SW 1271 (cell line): ENCODE data around the gene LRRC74B.
"Not testable (repeated sequence)": the region's sequence is repeated elsewhere in the genome, so short reads cannot be mapped to it uniquely, and the experiment has no call there.

Source experiments
- DNase-seq, 2 experiments: peaks; one replicate each; lab custom pipeline; 2025; lab: John Stamatoyannopoulos, UW

Gene LRRC74B

DNA sequence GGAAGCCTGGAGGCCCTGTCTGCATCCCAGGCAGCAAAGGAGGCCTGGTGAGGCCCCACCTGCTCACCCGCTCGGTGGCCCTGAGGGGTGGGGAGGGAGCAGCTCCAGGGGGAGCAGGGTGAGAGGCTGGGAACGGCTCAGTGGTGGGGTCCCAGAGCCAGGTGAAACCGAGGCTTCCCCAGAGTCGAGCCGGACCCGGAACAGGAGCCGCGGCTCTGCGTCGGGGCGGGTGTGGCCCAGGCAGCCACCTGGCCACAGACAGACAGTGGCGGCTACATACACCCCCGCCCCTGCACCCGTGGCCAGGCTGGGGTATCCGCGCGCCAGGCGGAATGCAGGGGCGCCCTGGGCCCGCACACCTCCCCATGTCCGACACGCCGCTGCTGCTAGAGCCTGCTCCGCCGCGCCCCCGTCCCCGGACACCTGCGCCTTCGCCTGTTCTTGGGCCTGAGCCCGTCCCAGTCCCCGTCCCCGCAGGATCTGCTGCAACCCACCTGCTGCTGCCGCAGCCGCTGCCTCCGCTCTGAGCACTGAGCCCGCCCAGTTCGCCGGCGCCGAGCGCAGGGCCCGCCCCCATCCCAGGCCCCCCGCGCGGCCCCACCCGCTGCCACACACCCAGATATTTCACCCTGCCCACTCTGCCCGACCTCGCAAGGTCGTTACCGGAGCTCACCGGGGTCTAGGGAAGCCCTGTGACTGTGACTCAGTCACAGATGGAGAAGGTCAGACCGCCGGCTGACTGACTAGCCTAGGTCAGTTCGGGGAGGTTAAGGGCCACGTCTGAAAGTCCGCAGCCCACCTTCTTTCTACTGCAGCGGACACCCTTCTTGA, 13.5 kb upstream of the LRRC74B start, which contains the start of gene SLC7A4:
Gene SLC7A4 (minus strand): TSS at position 525 of the 831 bp plus-strand sequence. CDS start 749 bp downstream, outside the sequence.
- no peak for DNase-seq

DNA sequence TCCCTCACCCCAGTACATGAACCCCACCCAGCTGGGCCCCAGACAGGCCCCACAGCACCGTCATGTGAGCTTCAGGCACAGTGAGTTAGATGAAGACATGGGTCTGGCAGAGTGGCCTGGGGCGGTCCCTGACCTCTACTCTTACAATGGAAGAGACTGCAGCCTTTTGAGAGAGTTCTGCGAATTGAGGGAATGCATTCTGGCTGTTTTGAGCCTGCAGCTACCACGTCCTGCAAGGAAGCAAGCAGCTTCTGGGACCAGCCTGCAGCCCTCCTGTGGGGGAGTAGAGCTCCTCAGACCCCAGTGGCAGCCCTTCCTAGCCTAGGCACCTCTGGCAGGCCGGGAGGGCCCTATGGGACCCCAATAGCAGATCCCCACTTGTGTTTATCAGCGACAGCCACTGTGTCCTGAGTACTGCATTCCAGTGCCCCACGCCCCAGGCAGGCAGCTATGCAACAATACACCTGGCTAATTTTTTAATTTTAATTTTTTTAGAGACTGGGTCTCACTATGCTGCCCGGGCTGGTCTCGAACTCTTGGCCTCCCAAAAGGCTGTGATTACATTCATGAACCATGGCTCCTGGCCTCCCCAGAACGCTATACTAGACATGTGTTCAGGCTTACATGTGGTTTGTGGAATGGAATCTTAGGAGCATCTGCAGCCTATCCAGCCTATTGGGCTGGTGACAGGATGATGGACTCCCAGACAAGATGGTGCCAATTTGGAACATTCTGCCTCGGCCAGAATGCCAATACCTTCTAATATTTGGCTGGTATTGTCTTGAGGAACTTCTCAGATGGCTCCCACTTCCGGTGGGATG, 12.7 kb upstream of the LRRC74B start:
- no peak for DNase-seq

DNA sequence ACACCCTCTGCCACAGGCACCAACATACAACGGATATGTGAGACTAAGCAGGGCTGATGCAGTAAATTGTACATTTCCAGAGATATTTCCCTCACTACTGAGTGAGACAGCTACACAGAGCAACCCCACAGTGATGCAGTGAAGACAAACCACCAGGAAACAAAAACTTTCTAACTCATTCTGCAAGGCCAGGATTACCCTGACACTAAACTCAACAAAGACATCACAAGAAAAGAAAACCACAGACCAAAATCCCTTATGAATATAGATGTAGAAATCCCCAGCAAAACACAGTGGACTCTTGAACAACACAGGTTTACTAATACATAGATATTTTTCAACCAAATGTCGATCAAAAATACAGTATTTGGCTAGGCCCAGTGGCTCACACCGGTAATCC, 11.9 kb upstream of the LRRC74B start:
- no peak for DNase-seq

DNA sequence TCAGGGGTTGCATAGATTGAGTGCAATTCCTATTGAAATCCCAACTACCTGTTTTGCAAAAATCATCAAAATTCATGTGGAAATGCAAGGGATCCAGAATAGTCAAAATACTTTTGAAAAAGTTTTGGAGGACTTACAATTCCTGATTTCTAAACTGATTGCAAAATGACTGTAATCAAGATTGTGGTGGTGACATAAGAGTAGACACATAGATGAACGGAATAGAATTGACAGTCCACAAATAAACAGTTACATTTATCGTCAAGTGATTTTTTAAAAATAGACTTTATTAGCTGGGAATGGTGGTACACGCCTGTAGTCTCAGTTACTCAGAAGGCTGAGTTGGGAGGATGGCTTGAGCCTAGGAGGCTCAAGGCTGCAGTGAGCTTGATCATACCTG, 10.8 kb upstream of the LRRC74B start:
- DNase-seq = no peak

DNA sequence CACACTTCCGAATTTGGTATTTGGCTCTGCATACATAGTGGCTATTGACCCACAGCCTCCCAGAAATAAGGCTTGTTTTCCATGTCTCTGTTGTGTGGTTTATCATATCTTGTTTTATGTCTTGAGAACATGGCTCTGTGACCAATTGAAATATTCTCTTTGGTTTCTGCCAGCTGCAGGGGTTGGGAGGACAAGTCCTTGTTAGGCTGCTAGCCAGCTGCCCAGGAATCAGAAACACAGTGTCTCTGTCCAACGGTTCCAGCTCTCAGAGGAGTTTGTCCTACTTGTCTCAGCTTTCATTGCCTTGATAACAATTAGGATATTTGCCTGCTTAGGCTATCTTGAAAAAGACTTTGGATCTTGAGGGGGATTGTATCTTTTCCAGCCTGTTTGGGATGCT, 7.3 kb upstream of the LRRC74B start:
- DNase-seq = no peak

DNA sequence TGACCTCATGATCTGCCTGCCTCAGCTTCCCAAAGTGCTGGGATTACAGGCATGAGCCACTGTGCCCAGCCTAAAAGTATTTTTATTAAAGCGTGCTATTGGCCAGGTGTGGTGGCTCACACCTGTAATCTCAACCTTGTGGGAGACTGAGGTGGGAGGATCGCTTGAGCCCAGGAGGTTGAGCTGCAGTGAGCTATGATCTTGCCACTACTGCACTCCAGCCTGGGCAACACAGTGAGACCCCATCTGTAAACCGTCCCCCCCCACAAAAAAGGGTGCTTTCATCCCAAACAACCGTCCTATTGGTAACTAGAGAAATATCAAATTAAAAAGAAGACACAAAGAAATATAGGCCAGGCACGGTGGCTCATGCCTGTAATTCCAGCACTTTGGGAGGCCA, 6.6 kb upstream of the LRRC74B start:
- DNase-seq = not testable (repeated sequence)

DNA sequence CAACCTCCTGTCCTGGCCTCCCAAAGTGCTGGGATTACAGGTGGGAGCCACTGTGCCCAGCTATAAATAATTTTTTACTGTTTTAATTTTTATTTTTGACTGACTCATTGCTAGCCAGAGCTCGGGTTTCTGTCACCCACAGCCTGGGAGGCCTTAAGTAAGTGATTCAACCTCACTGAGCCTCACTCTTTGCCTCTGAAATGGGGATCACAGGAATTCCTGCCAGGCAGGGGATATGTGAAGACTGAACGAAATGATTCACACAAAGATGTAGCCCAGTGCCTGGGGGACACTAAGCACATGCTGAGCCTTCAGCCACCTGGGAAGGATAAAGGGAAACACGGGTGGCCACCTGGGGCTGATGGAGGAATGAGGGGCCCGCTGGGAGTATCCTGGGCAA, 3.8 kb upstream of the LRRC74B start:
- DNase-seq = no peak

DNA sequence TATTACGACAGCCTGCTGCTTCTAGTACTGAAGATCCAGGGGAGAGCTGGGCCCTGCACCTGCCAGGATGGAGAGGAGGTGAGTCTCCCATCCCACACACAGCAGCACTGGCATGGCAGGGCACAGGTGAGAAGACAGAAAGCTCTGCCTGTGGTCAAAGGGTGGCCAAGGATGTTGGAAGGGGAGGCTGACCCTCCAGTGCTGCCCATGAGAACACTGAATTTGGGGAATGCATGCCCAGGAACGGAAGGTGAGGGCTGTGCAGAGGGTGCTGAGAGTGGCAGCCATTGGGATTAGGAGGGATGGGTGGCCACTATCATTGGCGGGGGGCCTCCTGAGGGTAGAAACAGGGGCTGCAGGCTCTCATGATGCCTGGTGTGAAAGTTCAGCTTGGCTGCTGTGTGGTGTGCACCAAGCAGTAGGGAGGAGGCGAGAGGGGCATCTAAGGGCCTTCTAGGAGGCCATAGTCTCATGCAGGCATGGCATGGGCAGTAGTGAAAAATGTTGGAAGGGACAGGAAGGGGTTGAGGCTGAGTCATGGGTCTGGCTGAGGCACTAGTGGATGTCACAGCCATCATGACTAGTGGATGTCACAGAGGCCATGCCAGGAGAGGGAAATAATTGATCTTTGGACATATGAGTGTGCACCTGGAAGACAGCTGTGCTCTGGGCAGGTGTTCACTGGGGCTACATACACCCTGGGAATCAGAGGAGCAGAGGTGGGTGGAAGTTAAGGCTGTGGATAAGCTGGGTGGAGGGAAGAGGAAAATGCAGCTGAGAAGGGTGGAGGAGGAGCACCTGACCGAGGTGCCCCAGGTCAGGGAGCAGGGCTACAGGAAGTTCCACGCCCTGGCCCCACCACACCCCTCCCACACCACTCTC, 2.5 kb upstream of the LRRC74B start:
- no peak for DNase-seq

DNA sequence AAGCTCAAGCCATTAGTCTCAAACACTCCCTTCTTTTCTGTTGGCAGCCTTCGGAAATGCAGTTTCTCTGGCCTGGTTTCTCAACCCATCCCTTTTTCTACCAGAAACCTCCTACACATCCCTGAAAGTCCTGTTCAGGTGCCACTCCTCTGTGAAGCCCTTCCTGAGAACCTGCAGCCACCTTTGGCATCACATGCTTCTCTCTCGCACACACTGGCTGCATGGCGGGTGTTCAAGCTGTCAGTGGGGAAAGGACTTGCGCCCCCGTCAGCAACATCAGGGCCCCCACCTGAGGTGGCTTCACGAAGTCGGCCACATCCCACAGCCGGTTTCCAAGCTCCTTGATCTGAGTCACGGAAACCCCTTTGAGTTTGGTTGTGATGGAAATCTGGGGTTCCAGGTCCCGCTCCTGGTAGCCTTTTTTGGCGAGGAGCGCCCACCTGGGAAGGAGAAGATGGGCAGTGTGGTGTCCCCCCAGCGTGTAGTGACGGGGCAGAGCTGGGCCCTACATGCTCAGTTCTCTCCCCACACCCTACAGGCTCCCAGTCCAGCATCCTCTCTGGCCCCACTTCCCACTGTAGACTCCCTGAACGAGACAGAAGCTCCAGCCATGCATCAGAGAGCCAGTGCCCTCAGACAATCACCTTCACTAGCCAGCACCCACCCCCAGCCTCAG, 1.7 kb upstream of the LRRC74B start:
- no peak for DNase-seq

DNA sequence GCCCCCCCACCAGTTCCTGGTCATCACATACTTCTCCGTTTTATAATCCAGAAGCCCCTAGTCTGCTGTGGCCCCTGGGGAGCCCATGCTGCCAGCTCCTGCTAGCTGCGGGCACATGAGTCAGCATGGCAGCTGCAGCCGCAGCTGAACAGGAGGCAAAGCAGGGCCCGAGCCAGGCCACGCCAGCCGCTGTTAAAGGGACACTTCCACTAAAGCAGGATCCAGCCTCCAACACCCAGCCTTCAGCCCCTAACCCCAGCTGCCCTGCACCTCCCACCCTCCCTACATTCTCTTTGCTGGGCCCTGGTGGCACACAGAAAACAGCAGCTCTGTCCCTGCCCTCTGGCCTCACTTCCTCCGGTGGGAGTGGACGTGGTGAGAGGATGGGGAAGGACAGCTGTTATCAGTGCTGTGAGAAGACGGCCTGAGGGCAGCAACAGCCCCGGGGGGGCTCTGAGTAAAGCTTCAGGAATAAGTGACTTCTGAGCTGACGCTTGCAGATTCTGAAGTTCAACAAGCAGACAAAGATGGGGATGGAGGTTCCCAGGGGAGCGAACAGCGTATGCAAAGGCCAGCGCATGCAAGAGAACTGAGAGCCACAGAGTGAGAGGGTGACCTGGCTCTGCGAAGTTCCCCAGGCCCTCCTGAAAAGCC, 688 bp upstream of the LRRC74B start:
- no peak for DNase-seq

DNA sequence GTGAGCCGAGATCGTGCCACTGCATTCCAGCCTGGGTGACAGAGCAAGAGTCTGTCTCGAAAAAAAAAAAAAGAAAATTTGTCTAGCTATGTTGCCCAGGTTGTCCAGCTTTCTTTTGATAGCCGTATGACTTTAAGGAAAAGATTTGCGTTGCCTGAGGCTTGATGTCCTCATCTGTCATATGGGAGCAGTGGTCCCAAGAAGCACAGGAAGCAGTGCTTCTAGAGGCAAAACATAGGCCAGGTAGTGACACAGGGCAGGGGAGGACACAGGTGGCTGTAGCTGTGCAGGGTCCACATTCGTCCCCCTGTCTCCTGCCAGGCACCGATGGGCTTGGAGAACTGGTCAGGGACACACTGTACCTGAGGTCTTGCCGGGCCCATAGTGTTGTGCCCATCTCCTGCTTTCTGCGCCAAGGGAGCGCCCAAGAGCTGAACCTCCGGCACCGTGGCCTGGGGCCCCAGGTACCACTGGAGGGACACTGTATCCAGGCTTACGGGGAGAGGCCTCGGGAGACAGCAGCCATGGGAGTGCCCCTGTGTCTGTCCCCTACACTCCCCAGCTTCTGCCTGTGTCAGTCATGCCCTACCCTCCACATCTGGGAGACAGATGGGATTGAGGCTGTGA, 1.4 kb downstream of the LRRC74B start:
- no peak for DNase-seq

DNA sequence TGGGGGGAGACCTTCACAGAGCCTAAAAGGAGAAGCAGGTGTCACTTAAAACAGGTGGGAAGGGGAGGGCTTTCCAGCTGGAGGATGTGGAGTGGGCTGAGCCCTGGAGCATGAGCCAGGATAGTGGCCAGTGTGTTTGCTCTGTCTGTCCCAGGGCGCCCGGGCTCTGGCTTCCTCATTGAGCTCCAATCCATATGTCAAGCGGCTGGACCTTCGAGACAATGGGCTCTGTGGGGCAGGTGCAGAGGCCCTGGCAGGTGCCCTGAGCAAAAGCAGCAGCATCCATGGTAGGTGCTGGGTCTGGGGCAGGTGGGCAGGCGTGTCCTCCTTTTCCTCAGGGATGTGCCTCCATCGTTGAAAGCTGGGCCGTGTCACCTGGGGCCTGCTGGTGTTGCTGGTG, 2.0 kb downstream of the LRRC74B start:
- DNase-seq = no peak

DNA sequence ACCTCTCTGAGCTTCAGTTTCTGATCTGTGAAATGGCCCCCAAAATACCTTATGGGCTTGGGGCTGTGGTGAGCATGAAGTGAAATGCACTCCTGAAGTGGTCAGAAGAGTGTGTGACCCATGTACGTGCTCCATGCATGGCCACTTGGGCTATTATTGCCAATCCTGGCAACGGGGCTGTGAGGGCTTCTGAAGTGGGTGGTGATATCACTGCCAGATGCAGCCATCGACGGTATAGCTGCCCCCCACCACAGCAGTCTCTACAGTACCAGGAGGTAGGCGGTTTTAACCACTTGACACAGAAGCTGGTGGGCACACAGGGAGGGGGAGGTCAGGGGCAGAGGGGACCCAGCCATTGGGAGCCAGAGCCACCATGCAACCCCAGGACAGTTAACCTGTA, 2.7 kb downstream of the LRRC74B start:
- DNase-seq = not testable (repeated sequence)

DNA sequence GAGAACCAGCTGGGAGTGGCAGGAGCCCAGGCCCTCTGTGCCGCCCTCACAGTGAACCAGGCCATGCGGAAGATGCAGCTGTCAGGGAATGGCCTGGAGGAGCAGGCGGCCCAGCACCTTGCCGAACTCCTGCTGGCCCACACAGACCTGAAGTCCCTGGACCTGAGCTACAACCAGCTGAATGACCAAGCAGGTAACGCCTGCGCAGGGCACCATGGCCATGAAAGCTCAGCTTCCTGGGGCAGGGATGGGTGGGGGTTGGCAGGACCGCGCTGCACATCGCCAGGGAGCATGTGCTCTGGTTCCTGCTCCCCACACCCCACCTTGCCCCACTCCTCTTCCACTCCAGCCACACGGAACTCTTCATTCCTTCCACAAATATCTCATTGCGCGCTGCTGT, 3.2 kb downstream of the LRRC74B start:
- DNase-seq = not testable (repeated sequence)

DNA sequence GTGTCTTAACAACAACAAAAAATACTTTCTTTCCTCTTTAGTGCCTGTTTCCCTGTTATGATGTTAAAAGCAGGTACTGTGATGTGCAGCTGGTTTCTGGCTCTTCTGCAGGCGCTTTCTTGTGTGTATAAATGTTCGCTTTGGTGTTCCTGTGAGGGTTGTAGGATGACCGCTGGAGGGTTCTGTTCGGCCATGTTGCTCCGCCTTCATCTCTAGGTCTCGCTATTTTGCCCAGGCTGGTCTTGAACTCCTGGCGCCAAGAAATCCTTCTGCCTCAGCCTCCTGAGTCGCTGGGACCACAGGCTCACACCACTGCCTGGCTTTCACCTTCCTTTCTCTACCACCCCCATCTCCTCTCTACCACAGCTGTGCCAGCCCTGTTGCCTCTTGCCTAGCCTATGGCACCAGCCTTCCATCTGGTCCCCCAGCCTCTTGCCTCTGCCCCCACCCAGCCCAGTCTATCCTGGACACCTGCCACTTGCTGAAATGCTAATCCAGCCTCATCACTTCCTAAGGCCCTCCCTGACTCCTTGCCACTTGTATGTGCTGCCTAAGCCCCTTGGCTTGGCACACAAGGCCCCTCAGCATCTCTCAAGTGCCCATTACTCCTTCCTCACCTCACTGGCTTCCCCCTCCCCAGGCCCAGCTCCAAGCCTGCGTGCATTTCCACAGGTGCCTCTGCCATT, 5.5 kb downstream of the LRRC74B start:
- no peak for DNase-seq

DNA sequence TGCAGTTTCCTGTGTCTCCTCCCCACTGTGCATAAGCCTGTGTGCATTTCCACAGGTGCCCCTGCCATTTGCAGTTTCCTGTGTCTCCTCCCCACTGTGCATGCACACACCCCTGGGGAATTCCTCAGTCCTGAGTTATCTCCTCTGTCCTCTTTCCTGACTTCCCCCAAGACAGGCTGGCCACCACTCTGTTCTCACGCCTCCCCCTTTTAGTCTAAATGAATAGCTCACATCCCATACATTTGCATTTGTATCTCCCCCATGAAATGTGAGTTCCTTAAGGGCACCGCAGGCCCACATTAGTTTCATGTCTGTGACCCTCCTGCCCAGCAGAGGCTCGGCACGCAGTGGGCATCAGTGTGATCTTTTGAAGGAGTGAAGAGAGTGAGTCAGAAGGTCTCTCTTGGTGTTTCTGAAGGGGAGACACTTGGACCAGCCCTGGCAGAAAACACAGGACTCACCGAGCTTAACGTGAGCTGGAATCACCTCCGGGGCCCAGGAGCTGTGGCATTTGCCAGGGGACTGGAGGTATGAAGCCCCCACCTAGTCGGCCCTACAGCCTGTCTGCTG, 6.2 kb downstream of the LRRC74B start:
- no peak for DNase-seq

DNA sequence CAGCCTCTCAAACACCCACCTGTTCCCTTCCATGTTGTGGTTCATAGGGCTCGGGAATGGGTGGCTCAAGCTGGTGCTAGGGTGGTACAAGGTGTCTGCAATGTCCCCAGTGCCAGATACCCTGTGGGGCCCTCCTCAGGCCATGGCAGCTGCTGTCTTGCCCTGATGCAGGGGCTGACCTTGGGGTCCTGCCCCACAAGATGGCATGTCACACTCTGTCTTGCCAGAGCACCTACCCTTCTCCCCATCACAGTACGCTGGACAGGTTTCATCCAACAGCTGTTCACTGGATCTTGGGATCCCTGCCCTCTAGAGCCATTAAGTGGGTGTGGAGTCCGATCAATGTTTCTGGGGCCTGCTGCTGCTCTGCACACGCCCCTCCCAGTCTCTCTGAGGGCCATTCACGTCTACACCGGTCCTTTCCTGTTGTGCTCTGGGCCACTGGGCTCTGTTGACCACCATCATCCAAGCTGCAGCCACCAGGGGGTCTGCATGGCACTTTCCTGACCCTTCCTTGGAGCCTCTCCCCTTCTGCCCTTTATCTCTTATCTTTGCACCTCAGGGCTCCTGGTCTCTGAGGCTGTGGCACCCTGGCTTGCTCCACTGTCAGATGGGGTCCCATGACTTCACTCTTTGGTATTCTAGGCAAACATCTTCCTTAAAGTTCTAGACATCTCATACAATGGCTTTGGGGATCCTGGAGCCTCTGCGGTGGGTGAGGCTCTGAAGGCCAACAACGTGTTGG, 7.1 kb downstream of the LRRC74B start:
- DNase-seq = no peak

DNA sequence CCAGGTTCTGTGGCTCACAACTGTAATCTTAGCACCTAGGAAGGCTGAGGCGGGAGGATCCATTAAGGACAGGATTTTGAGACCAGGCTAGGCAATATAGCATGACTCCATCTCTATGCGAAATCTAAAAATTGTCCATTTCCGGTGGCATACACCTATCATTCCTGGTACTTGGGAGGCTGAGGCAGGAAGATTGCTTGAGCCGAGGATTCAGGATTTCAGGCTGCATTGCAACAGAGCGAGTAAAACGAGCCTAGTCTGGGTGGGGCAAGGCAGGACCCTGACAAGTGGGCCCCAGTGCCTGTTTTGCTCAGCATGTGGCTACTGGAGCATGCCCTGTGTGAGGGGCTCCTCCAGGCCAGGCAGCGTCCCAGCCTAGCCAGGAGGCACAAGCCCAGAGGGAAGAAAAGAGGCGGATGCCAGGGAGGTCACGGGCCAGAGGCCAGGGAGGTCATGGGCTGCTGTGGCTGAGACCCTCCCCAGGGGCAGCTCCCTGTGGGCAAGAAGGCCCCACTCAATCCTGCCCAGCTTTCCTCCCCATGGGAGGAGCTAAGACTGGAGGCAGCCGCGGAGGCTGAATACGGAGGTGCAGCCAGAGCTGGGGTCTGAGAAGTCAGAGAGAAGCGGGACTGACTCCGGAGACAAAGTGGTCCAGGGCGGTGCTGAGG, 8.4 kb downstream of the LRRC74B start:
- DNase-seq = no peak
